BJ (cell line): ENCODE data around the gene RTBDN. TPM values are rescaled to one million over a fixed set of nuclear protein-coding genes. Genes with fewer than 3 reads are reported as not detected.

Source experiments
- CTCF ChIA-PET: fragments of 350-600 bp; formaldehyde crosslinking; extraction: SDS; loops from one replicate; lab custom pipeline; 2021; ENCODE audit warnings: antibody characterized with exemption, inconsistent platforms; lab: Yijun Ruan, JAX
- POLR2A ChIA-PET: fragments of 300-600 bp; sonication (Branson Sonifier 250); formaldehyde crosslinking; extraction: SDS; loops from one replicate; lab custom pipeline; 2021; ENCODE audit warnings: antibody characterized with exemption; lab: Charles Lee
- DNase-seq: peaks from one replicate; pipeline ENCODE4 v3.0.0-alpha.2; 2011; ENCODE audit warnings: low read depth
- H3K27me3 ChIP-seq: 2 replicates; pipeline ENCODE4 v1.6.0; 2011; ENCODE audit warnings: low read length; ENCODE audit not compliant: control insufficient read depth, insufficient read depth
- H3K36me3 ChIP-seq: 2 replicates; pipeline ENCODE4 v1.5.1; 2011; ENCODE audit warnings: low read length; ENCODE audit not compliant: control insufficient read depth, insufficient read depth
- H3K4me3 ChIP-seq: 2 replicates; pipeline ENCODE4 v1.5.1; 2011; ENCODE audit warnings: low read depth, mild to moderate bottlenecking, control low read depth, low read length
- CTCF ChIP-seq: IDR thresholded peaks from 2 replicates; pipeline ENCODE4 v1.5.1; 2011; ENCODE audit warnings: low read depth, mild to moderate bottlenecking, control low read depth, inconsistent platforms, low read length, moderate library complexity; ENCODE audit not compliant: insufficient read depth
- polyA plus RNA-seq: library from polyadenylated mRNA; depleted of rRNA; stranded (reverse); fragments of >200 nt; gene quantifications from 2 replicates; pipeline ENCODE4 v1.2.3, GENCODE V29; 2011; rRNA removed
- small RNA-seq: library from RNA; depleted of rRNA; stranded (forward); fragments of <200 nt; gene quantifications from one replicate; pipeline ENCODE3, GENCODE V24; 2012; ENCODE audit warnings: low replicate concordance, low read depth; ENCODE audit not compliant: insufficient read length

RTBDN gene
- polyA plus RNA-seq, 1 experiment: 0.31 TPM

GRCh38 chr19:12779162-12779993, 55.0 kb downstream of the RTBDN start:
- TF ChIP-seq CTCF: no peak
- ChIA-PET POLR2A (interaction anchor here (0.6 to 2.8 kb wide), 3 partner anchors 9 to 112 kb away, joined by 3 to 16 read pairs (median 4); partner anchors contain the start of genes GCDH and JUNB), CTCF (interaction anchor here (2.2 to 28.6 kb wide), 6 partner anchors 9 to 68 kb away, joined by 11 to 874 read pairs (median 30); partner anchors contain the start of genes JUNB, PRDX2, RNASEH2A and THSD8)
- Histone ChIP-seq H3K27me3 (no peaks in the 10 kb centered on the region), H3K36me3 (no peaks in the 10 kb centered on the region), H3K4me3 (peak overlapping the region; percentile 65)
- DNase-seq: no peak

GRCh38 chr19:12778905-12779161, 55.5 kb downstream of the RTBDN start:
- ChIA-PET CTCF (interaction anchor here (1.0 to 28.6 kb wide), 7 partner anchors 9 to 69 kb away, joined by 4 to 874 read pairs (median 28); partner anchors contain the start of genes JUNB, PRDX2, RNASEH2A and THSD8), POLR2A (interaction anchor here (0.6 to 2.8 kb wide), 3 partner anchors 9 to 112 kb away, joined by 3 to 16 read pairs (median 4); partner anchors contain the start of genes GCDH and JUNB)

DNA sequence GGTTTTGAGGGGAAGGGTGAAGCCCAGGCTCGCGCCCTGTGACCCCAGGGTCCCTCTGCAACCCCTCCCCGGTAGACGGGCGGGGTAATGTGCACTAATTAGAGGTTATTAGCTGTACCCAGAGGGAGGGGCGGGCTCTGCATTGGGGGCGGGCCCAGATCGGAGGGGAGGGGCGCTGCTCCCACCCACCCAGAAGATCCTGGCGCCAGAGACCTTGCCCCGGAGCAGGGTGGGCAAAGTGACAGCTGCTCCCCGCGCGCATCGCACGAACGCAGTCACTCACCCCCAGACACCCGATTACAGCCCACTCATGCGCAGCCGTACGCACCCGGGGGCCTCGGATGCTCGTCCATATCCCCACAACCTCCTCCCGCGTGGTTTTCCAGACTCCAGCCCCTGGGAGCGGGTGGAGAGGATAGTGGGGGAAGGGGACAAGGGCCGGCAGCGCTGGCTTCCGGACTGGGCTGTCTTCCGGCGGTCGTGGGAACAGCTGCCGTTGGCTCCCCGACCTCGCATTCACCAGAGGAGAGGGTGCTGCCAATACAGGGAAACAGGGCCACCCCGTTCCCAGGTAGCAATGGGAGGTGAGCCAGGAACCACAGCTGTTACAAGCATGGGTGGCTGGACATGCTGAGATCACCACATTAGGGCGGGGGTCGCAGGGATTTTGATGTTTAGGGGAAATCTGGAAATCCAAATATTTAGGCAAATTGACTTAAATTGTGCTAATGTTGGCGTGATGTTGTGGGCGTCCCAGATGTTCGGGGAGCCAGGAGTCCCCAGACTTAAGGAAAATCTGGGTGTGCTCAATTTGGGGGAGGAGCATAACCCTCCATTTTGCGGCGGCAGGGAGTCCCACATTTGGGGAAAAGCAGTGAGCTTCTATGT, 56.1 kb downstream of the RTBDN start:
- ChIA-PET CTCF (interaction anchor here (1.0 to 28.6 kb wide), 10 partner anchors 10 to 186 kb away, joined by 3 to 874 read pairs (median 18); partner anchors contain the start of genes JUNB, PRDX2, RNASEH2A and RTBDN), POLR2A (interaction anchor here (0.6 to 2.8 kb wide), 3 partner anchors 10 to 113 kb away, joined by 3 to 16 read pairs (median 4); partner anchors contain the start of genes GCDH and JUNB)
- Histone ChIP-seq H3K27me3 (no peaks in the 10 kb centered on the region), H3K4me3 (peak overlapping the region; percentile 65), H3K36me3 (no peaks in the 10 kb centered on the region)
- no peak for DNase-seq
- no peak for TF ChIP-seq CTCF

More at GRCh38 chr19:12778905-12779161, 55.5 kb downstream of the RTBDN start:
- no peak for DNase-seq
- Histone ChIP-seq H3K27me3 (no peaks in the 10 kb centered on the region), H3K36me3 (no peaks in the 10 kb centered on the region), H3K4me3 (peak overlapping the region; percentile 65)
- no peak for TF ChIP-seq CTCF

DNA sequence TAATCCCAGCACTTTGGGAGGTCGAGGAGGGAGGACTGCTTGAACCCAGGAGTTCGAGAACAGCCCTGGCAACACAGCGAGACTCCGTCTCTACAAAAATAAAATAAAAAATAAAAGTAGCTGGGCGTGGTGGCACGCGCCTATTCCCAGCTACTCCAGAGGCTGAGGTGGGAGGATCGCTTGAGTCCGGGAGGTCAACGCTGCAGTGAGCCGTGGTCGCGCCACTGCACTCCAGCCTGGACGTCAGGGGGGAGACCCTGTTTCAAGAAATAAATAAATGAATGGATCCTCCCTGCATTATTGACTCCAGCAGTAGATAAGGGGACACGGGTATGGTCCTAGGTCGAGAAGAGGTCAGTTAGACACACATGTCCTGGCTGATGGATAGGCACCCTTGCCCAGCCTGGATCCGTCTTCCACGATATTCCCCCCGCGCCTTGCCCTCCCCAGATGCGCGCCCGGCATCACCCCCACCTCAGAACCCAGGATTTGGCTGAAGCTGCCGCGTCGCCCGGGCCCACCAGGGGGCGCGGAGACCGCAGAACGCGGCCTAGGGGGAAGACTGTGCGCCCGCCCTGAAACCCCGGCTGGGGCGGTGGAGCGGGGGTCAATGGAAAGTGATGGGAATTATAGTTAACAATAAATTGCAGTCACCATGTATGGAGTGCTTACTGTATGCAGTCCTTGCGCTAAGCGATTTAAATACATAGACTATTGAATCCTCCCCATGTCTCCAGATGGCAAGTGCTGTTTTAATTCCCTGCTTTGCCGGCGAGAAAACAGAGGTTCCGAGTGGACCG, 57.0 kb downstream of the RTBDN start:
- DNase-seq: no peak
- TF ChIP-seq CTCF: peak; percentile 99
- Histone ChIP-seq H3K27me3 (no peaks in the 10 kb centered on the region), H3K4me3 (peak overlapping the region; percentile 65), H3K36me3 (no peaks in the 10 kb centered on the region)
- POLR2A ChIA-PET: interaction anchor here (1.4 to 2.8 kb wide), 2 partner anchors 11 to 15 kb away, joined by 4 to 16 read pairs; partner anchors contain the start of gene JUNB
- CTCF ChIA-PET: interaction anchor here (0.9 to 28.6 kb wide), 11 partner anchors 11 to 186 kb away, joined by 3 to 874 read pairs (median 11); partner anchors contain the start of genes JUNB, PRDX2, RNASEH2A and RTBDN

Small RNA genes lying within 50 kb of the gene (small RNA-seq; reads per million reads assigned to genes)
- gene MIR5684 (not detected), gene MIR6794 (not detected)

Other genes starting within 250 kb of the RTBDN start
- gene ZNF490, start 223.8 kb downstream of the RTBDN start, polyA plus RNA-seq: 1.6 and 3.7 TPM in 2 replicates
- 7.7 and 10.5 TPM in 2 replicates for gene ZNF791, start 223.7 kb downstream of the RTBDN start, polyA plus RNA-seq
- 31.7 and 66.9 TPM in 2 replicates for gene MAN2B1, start 167.8 kb downstream of the RTBDN start, polyA plus RNA-seq
- gene WDR83, start 167.8 kb downstream of the RTBDN start, polyA plus RNA-seq: 6.1 and 9.3 TPM in 2 replicates
- 64.7 and 92.2 TPM in 2 replicates for gene DHPS, start 152.7 kb downstream of the RTBDN start, polyA plus RNA-seq
- gene GNG14, start 146.6 kb downstream of the RTBDN start, polyA plus RNA-seq: not detected in 2 replicates
- 7.7 and 13.6 TPM in 2 replicates for gene FBXW9, start 137.9 kb downstream of the RTBDN start, polyA plus RNA-seq
- 49.6 and 77.3 TPM in 2 replicates for gene TNPO2, start 110.6 kb downstream of the RTBDN start, polyA plus RNA-seq
- gene TRIR, start 99.9 kb downstream of the RTBDN start, polyA plus RNA-seq: 161 and 181 TPM in 2 replicates
- 163 and 250 TPM in 2 replicates for gene GET3, start 97.1 kb downstream of the RTBDN start, polyA plus RNA-seq
- not detected in 2 replicates for gene BEST2, start 82.8 kb downstream of the RTBDN start, polyA plus RNA-seq
- gene HOOK2, start 59.0 kb downstream of the RTBDN start, polyA plus RNA-seq: 6.3 and 10.4 TPM in 2 replicates
- 36.8 and 49.4 TPM in 2 replicates for gene JUNB, start 43.1 kb downstream of the RTBDN start, polyA plus RNA-seq
- 165 and 267 TPM in 2 replicates for gene PRDX2, start 32.8 kb downstream of the RTBDN start, polyA plus RNA-seq
- gene THSD8, start 32.5 kb downstream of the RTBDN start, polyA plus RNA-seq: 0.75 and 2.6 TPM in 2 replicates
- 19.9 and 30.3 TPM in 2 replicates for gene RNASEH2A, start 28.0 kb downstream of the RTBDN start, polyA plus RNA-seq
- 0.25 TPM in 1 of 2 replicates, not detected in the other for gene MAST1, start 3.9 kb upstream of the RTBDN start, polyA plus RNA-seq
- 39.1 and 68.8 TPM in 2 replicates for gene DNASE2, start 46.9 kb upstream of the RTBDN start, polyA plus RNA-seq
- not detected in 2 replicates for gene KLF1, start 52.6 kb upstream of the RTBDN start, polyA plus RNA-seq
- gene GCDH, start 56.6 kb upstream of the RTBDN start, polyA plus RNA-seq: 11.5 and 20.9 TPM in 2 replicates
- 0.29 and 0.43 TPM in 2 replicates for gene SYCE2, start 84.7 kb upstream of the RTBDN start, polyA plus RNA-seq
- gene FARSA, start 99.1 kb upstream of the RTBDN start, polyA plus RNA-seq: 15.5 and 33.6 TPM in 2 replicates
- 1,647 and 1,829 TPM in 2 replicates for gene CALR, start 104.0 kb upstream of the RTBDN start, polyA plus RNA-seq
- 49.2 and 75.1 TPM in 2 replicates for gene RAD23A, start 111.3 kb upstream of the RTBDN start, polyA plus RNA-seq
- 45.0 and 45.5 TPM in 2 replicates for gene GADD45GIP1, start 122.6 kb upstream of the RTBDN start, polyA plus RNA-seq
- gene DAND5, start 135.0 kb upstream of the RTBDN start, polyA plus RNA-seq: not detected in 2 replicates
- gene NFIX, start 160.9 kb upstream of the RTBDN start, polyA plus RNA-seq: 12.8 and 29.4 TPM in 2 replicates